NCI-H82 treated with DMSO at 0.1 percent for 48 hours (cell line): ENCODE measurements around the gene GOLGA6L9.
"Not testable (repeated sequence)": the region's sequence is repeated elsewhere in the genome, so short reads cannot be mapped to it uniquely, and the experiment has no call there.

Experiments used
- DNase-seq: peaks from one replicate; lab custom pipeline; 2025; ENCODE audit not compliant: unreplicated experiment; lab: John Stamatoyannopoulos, UW

Gene GOLGA6L9

GRCh38 chr15:82429693-82430092 lies at the start of gene GOLGA6L9:
GOLGA6L9 (plus strand) TSS chr15:82429816; CDS start chr15:82430080, 264 bp downstream.
- DNase-seq: not testable (repeated sequence)

GRCh38 chr15:82381330-82381955 lies 48.2 kb upstream of the GOLGA6L9 start:
- DNase-seq: not testable (repeated sequence)

- not testable (repeated sequence) for DNase-seq
These were observed 42.4 kb upstream of the GOLGA6L9 start for GRCh38 chr15:82387209-82387608.

GRCh38 chr15:82390152-82390551 lies 39.5 kb upstream of the GOLGA6L9 start:
- not testable (repeated sequence) for DNase-seq

GRCh38 chr15:82392077-82392476 lies 37.5 kb upstream of the GOLGA6L9 start:
- DNase-seq: not testable (repeated sequence)

GRCh38 chr15:82393671-82394070 lies 35.9 kb upstream of the GOLGA6L9 start:
- no peak for DNase-seq

- DNase-seq: not testable (repeated sequence)
These were observed 33.8 kb upstream of the GOLGA6L9 start for GRCh38 chr15:82395788-82396187.

- no peak for DNase-seq
These were observed 31.8 kb upstream of the GOLGA6L9 start for GRCh38 chr15:82397817-82398216.

GRCh38 chr15:82398785-82399184 lies 30.8 kb upstream of the GOLGA6L9 start:
- no peak for DNase-seq

- not testable (repeated sequence) for DNase-seq
These were observed 30.1 kb upstream of the GOLGA6L9 start for GRCh38 chr15:82399366-82400103.

GRCh38 chr15:82401918-82402317 lies 27.7 kb upstream of the GOLGA6L9 start:
- DNase-seq: not testable (repeated sequence)

- not testable (repeated sequence) for DNase-seq
These were observed 27.3 kb upstream of the GOLGA6L9 start for GRCh38 chr15:82402341-82402740.

- DNase-seq: not testable (repeated sequence)
These were observed 23.4 kb upstream of the GOLGA6L9 start for GRCh38 chr15:82406211-82406610.

GRCh38 chr15:82410306-82410705 lies 19.3 kb upstream of the GOLGA6L9 start:
- not testable (repeated sequence) for DNase-seq

GRCh38 chr15:82411595-82411994 lies 18.0 kb upstream of the GOLGA6L9 start:
- DNase-seq: not testable (repeated sequence)

GRCh38 chr15:82414525-82415191 lies 15.0 kb upstream of the GOLGA6L9 start:
- not testable (repeated sequence) for DNase-seq

- DNase-seq: not testable (repeated sequence)
These were observed 9.1 kb upstream of the GOLGA6L9 start for GRCh38 chr15:82420516-82420915.

GRCh38 chr15:82420966-82421365 lies 8.7 kb upstream of the GOLGA6L9 start:
- not testable (repeated sequence) for DNase-seq

- not testable (repeated sequence) for DNase-seq
These were observed 2.5 kb upstream of the GOLGA6L9 start for GRCh38 chr15:82427117-82427516.

- DNase-seq: not testable (repeated sequence)
These were observed 15.8 kb downstream of the GOLGA6L9 start for GRCh38 chr15:82445420-82445819.

GRCh38 chr15:82457336-82457735 lies 27.7 kb downstream of the GOLGA6L9 start:
- not testable (repeated sequence) for DNase-seq

- DNase-seq: not testable (repeated sequence)
These were observed 36.0 kb downstream of the GOLGA6L9 start for GRCh38 chr15:82465629-82466028.
